ENCODE data around the gene TBCE. TPM values are rescaled to one million over a fixed set of nuclear protein-coding genes. Genes with fewer than 3 reads are reported as not detected.

Gene TBCE
- total RNA-seq, 1 experiment from 2014 or later: 24.0 TPM

DNA sequence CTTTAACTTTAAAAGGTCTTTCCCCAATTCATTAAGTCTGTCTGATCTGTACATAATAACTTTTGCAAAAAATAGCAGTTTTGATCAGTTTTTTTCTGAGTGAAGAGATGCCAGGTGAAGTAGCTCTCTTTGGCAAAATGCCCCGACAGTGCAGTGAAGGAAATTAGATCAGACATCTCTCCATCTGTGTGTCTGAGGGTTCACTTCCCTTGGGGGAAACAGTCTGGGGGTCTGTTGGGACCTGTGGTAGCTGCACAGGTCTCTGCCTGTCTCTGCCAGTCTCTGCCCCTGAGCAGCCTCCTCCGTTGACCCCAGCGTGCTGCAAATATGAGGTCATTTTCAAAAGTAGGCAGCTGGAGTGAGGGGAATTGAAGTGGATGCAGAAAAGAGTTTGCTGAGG is 54.5 kb downstream of the TBCE start:
- H2AFZ ChIP-seq (ENCODE audit: low read length): no peak overlapping the region
- peak; percentile 49 for DNase-seq
- H4K20me1 ChIP-seq (ENCODE audit: insufficient read depth, low read depth, low read length): no peaks in the 10 kb centered on the region
- H3K4me2 ChIP-seq (ENCODE audit: low read depth, low read length, poor library complexity, severe bottlenecking): no peak overlapping the region
- no peaks in the 10 kb centered on the region for H3K36me3 ChIP-seq (ENCODE audit: insufficient read depth, low read length)
- no peaks in the 10 kb centered on the region for H3K9me2 ChIP-seq (replicated peaks; ENCODE audit: insufficient read depth, low read length)
- no peaks in the 10 kb centered on the region for H3K9me3 ChIP-seq (ENCODE audit: low read length)
- H3K4me3 ChIP-seq (ENCODE audit: low read length): no peak overlapping the region
- peaks cover 14% of the 10 kb centered on the region for H3K4me1 ChIP-seq (ENCODE audit: low read length)
- H3K27me3 ChIP-seq (ENCODE audit: low read length): no peaks in the 10 kb centered on the region
- H3K9ac ChIP-seq (ENCODE audit: low read length): no peak overlapping the region
- H3K27ac ChIP-seq (ENCODE audit: low read length): peak overlapping the region; percentile 3; the same call in 1 of the 2 replicates
- peaks cover 31% of the 10 kb centered on the region for H3K79me2 ChIP-seq (ENCODE audit: low read length)

DNA sequence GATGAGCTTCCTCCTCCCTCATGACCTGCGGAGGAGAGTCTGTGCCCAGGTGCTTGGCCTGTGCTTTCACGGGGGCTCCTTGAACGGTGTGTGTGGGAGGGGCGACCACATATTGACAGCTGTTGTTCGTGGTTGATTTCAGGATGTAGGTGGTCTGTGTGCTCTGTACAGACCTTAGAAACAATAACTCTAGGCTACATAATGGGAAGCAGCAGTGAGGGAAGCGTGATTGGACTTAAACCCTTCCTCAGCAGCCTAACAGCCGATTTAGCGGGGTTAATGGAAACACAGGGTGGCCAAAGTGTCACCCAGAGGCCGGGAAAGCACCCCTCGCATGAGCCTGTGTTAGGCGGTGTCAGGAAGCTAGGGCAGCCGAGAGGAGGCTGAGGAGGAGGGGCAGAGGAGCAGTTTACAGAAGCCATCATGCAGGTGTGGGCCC is 56.0 kb downstream of the TBCE start:
- Histone ChIP-seq H3K27ac (ENCODE audit: low read length) (no peak overlapping the region), H3K9ac (ENCODE audit: low read length) (no peak overlapping the region), H3K27me3 (ENCODE audit: low read length) (no peaks in the 10 kb centered on the region), H3K4me1 (ENCODE audit: low read length) (peaks cover 11% of the 10 kb centered on the region), H3K79me2 (ENCODE audit: low read length) (peaks cover 26% of the 10 kb centered on the region), H3K4me3 (ENCODE audit: low read length) (no peak overlapping the region), H3K4me2 (ENCODE audit: low read depth, low read length, poor library complexity, severe bottlenecking) (no peak overlapping the region), H2AFZ (ENCODE audit: low read length) (no peak overlapping the region), H3K9me2 (replicated peaks; ENCODE audit: insufficient read depth, low read length) (no peaks in the 10 kb centered on the region), H3K9me3 (ENCODE audit: low read length) (no peaks in the 10 kb centered on the region), H3K36me3 (ENCODE audit: insufficient read depth, low read length) (no peaks in the 10 kb centered on the region), H4K20me1 (ENCODE audit: insufficient read depth, low read depth, low read length) (no peaks in the 10 kb centered on the region)
- no peak for DNase-seq

DNA sequence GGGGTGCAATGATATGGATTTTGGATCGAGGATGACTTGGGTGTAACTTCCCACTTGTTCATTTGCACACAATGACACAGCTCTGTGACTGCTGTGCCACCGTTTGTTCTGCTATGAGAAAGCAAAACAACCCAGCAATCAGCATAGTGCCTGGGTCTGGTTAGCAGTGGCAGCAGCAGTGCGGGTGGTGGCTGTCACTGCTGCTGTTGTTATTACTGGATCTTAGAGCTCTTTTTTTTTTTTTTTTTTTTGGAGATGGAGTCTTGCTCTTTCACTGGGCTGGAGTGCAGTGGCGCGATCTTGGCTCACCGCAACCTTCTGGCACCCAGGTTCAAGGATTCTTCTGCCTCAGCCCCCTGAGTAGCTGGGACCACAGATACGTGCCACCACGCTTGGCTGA is 56.9 kb downstream of the TBCE start:
- no peak overlapping the region for H3K4me2 ChIP-seq (ENCODE audit: low read depth, low read length, poor library complexity, severe bottlenecking)
- H3K9ac ChIP-seq (ENCODE audit: low read length): no peak overlapping the region
- no peak overlapping the region for H2AFZ ChIP-seq (ENCODE audit: low read length)
- peaks cover 22% of the 10 kb centered on the region; the same call in 1 of the 2 replicates for H3K79me2 ChIP-seq (ENCODE audit: low read length)
- no peaks in the 10 kb centered on the region for H3K9me2 ChIP-seq (replicated peaks; ENCODE audit: insufficient read depth, low read length)
- peaks cover 9% of the 10 kb centered on the region for H3K4me1 ChIP-seq (ENCODE audit: low read length)
- H4K20me1 ChIP-seq (ENCODE audit: insufficient read depth, low read depth, low read length): no peaks in the 10 kb centered on the region
- H3K4me3 ChIP-seq (ENCODE audit: low read length): no peak overlapping the region
- no peaks in the 10 kb centered on the region for H3K27me3 ChIP-seq (ENCODE audit: low read length)
- H3K9me3 ChIP-seq (ENCODE audit: low read length): no peaks in the 10 kb centered on the region
- no peak overlapping the region for H3K27ac ChIP-seq (ENCODE audit: low read length)
- no peak for DNase-seq
- no peaks in the 10 kb centered on the region for H3K36me3 ChIP-seq (ENCODE audit: insufficient read depth, low read length)

DNA sequence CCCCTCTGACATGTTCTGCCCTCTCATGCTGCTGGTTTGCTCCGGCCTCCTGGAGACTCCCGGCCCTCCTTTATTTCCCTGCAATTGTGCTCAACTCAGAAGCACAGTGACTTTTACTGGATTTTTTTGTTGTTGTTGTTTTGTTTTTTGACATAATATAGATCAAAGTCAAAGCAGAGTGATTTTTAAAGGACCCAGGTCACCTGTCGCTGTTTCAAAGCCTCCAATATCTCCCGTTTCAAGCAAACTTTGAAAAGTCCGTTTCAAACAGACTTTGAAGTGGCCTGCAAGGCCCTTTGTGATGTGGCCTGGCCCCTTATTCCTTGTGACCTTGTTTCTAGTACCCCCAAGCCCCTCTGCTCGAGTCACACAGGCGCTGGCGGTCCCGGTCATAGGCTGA is 58.1 kb downstream of the TBCE start:
- no peak for DNase-seq
- Histone ChIP-seq H3K9ac (ENCODE audit: low read length) (no peak overlapping the region), H4K20me1 (ENCODE audit: insufficient read depth, low read depth, low read length) (no peaks in the 10 kb centered on the region), H3K79me2 (ENCODE audit: low read length) (peaks cover 26% of the 10 kb centered on the region; the same call in 1 of the 2 replicates), H3K9me2 (replicated peaks; ENCODE audit: insufficient read depth, low read length) (no peaks in the 10 kb centered on the region), H3K4me3 (ENCODE audit: low read length) (no peak overlapping the region), H3K27me3 (ENCODE audit: low read length) (no peaks in the 10 kb centered on the region), H2AFZ (ENCODE audit: low read length) (no peak overlapping the region), H3K4me1 (ENCODE audit: low read length) (peaks cover 7% of the 10 kb centered on the region), H3K9me3 (ENCODE audit: low read length) (no peaks in the 10 kb centered on the region), H3K27ac (ENCODE audit: low read length) (no peak overlapping the region), H3K36me3 (ENCODE audit: insufficient read depth, low read length) (no peaks in the 10 kb centered on the region), H3K4me2 (ENCODE audit: low read depth, low read length, poor library complexity, severe bottlenecking) (no peak overlapping the region)

DNA sequence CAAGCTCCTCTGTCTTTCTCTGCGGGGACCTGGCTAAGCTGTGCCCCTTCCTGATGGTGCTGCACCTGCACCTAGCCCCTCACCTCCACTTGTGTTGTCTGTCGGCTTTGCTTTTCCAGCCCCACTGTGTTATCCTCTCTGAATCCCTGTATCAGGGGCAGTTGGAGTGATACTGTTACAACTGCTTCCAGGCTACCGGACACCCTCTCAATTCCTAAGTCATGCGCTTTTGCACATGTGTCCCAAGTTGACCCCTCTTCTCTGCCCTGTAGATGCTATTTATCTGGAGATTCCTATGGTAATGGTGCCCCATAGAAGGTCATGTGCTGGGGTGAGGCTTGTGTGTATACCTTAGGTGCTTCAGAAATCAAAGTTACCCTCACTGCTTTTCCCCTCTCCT is 58.9 kb downstream of the TBCE start:
- H3K4me1 ChIP-seq (ENCODE audit: low read length): peaks cover 7% of the 10 kb centered on the region

DNA sequence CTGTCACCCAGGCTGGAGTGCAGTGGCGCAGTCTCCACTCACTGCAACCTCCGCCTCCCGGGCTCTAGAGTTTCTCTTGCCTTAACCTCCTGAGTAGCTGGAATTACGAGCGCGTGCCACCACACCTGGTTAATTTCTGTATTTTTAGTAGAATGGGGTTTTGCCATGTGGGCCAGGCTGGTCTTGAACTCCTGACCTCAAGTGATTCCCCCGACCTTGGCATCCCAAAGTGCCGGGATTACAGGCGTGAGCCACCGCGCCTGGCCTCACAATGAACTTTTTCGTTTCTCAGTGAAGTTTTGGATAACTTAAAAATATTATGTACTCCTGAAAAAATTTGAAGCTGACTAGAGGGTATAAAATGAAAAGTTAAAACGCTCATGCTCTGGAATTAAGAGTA is 59.5 kb downstream of the TBCE start:
- H3K4me1 ChIP-seq (ENCODE audit: low read length): peaks cover 4% of the 10 kb centered on the region
- H2AFZ ChIP-seq (ENCODE audit: low read length): no peak overlapping the region
- H3K4me2 ChIP-seq (ENCODE audit: low read depth, low read length, poor library complexity, severe bottlenecking): no peak overlapping the region
- no peak overlapping the region for H3K27ac ChIP-seq (ENCODE audit: low read length)
- H3K4me3 ChIP-seq (ENCODE audit: low read length): no peak overlapping the region
- H4K20me1 ChIP-seq (ENCODE audit: insufficient read depth, low read depth, low read length): no peaks in the 10 kb centered on the region
- no peaks in the 10 kb centered on the region for H3K9me3 ChIP-seq (ENCODE audit: low read length)
- H3K9ac ChIP-seq (ENCODE audit: low read length): no peak overlapping the region
- no peaks in the 10 kb centered on the region for H3K36me3 ChIP-seq (ENCODE audit: insufficient read depth, low read length)
- no peak for DNase-seq
- peaks cover 26% of the 10 kb centered on the region; the same call in 1 of the 2 replicates for H3K79me2 ChIP-seq (ENCODE audit: low read length)
- H3K27me3 ChIP-seq (ENCODE audit: low read length): no peaks in the 10 kb centered on the region
- no peaks in the 10 kb centered on the region for H3K9me2 ChIP-seq (replicated peaks; ENCODE audit: insufficient read depth, low read length)

More for the DNA sequence above, 58.9 kb downstream of the TBCE start:
- Histone ChIP-seq H3K9ac (ENCODE audit: low read length) (no peak overlapping the region), H2AFZ (ENCODE audit: low read length) (no peak overlapping the region), H4K20me1 (ENCODE audit: insufficient read depth, low read depth, low read length) (no peaks in the 10 kb centered on the region), H3K4me3 (ENCODE audit: low read length) (no peak overlapping the region), H3K9me3 (ENCODE audit: low read length) (no peaks in the 10 kb centered on the region), H3K4me2 (ENCODE audit: low read depth, low read length, poor library complexity, severe bottlenecking) (no peak overlapping the region), H3K9me2 (replicated peaks; ENCODE audit: insufficient read depth, low read length) (no peaks in the 10 kb centered on the region), H3K27ac (ENCODE audit: low read length) (no peak overlapping the region), H3K36me3 (ENCODE audit: insufficient read depth, low read length) (no peaks in the 10 kb centered on the region), H3K27me3 (ENCODE audit: low read length) (no peaks in the 10 kb centered on the region), H3K79me2 (ENCODE audit: low read length) (peaks cover 26% of the 10 kb centered on the region; the same call in 1 of the 2 replicates)
- no peak for DNase-seq

DNA sequence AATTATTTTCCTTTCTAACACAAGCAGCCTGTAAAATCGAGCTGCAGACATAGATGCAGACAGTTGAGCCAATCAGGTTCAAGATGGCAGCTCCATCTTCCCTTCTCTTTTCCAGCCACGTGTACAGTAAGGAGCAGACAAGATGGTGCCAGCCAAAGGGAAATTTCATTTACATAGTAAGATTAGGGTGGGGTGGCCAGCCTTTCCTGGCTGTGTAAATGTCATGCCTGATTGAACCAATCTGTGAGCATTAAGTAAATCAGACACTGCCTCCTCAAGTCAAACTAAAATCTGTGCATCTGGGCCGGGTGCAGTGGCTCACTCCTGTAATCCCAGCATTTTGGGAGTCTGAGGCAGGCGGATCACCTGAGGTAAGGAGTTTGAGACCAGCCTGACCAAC is 60.2 kb downstream of the TBCE start:
- DNase-seq: no peak

DNA sequence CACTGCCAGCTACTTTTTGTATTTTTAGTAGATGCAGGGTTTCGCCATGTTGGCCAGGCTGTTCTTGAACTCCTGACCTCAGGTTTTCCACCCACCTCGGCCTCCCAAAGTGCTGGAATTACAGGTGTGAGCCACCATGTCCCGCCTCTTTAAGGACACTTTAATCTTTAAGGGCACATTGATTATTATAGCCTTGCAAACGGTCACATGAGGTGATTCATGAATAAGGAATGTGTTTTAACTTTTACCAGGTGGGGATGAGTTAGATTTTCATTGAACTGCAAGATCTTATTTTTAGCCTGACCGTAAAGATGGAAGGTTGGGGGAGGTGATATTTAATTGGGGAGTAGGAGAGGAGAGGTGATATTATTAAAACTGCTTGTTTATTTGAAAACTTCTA is 61.9 kb downstream of the TBCE start:
- H2AFZ ChIP-seq (ENCODE audit: low read length): no peak overlapping the region
- H3K79me2 ChIP-seq (ENCODE audit: low read length): peaks cover 18% of the 10 kb centered on the region; the same call in 1 of the 2 replicates
- no peak overlapping the region for H3K4me2 ChIP-seq (ENCODE audit: low read depth, low read length, poor library complexity, severe bottlenecking)
- no peak overlapping the region for H3K27ac ChIP-seq (ENCODE audit: low read length)
- no peaks in the 10 kb centered on the region for H3K9me3 ChIP-seq (ENCODE audit: low read length)
- no peaks in the 10 kb centered on the region for H3K9me2 ChIP-seq (replicated peaks; ENCODE audit: insufficient read depth, low read length)
- no peak overlapping the region for H3K4me3 ChIP-seq (ENCODE audit: low read length)
- no peaks in the 10 kb centered on the region for H3K27me3 ChIP-seq (ENCODE audit: low read length)
- H4K20me1 ChIP-seq (ENCODE audit: insufficient read depth, low read depth, low read length): no peaks in the 10 kb centered on the region
- no peaks in the 10 kb centered on the region for H3K4me1 ChIP-seq (ENCODE audit: low read length)
- no peak for DNase-seq
- no peak overlapping the region for H3K9ac ChIP-seq (ENCODE audit: low read length)
- no peaks in the 10 kb centered on the region for H3K36me3 ChIP-seq (ENCODE audit: insufficient read depth, low read length)

More for the DNA sequence above, 60.2 kb downstream of the TBCE start:
- Histone ChIP-seq H3K27ac (ENCODE audit: low read length) (no peak overlapping the region), H3K79me2 (ENCODE audit: low read length) (peaks cover 26% of the 10 kb centered on the region; the same call in 1 of the 2 replicates), H3K4me1 (ENCODE audit: low read length) (no peaks in the 10 kb centered on the region), H3K27me3 (ENCODE audit: low read length) (no peaks in the 10 kb centered on the region), H3K9ac (ENCODE audit: low read length) (no peak overlapping the region), H3K4me2 (ENCODE audit: low read depth, low read length, poor library complexity, severe bottlenecking) (no peak overlapping the region), H3K36me3 (ENCODE audit: insufficient read depth, low read length) (no peaks in the 10 kb centered on the region), H3K9me2 (replicated peaks; ENCODE audit: insufficient read depth, low read length) (no peaks in the 10 kb centered on the region), H3K9me3 (ENCODE audit: low read length) (no peaks in the 10 kb centered on the region), H2AFZ (ENCODE audit: low read length) (no peak overlapping the region), H3K4me3 (ENCODE audit: low read length) (no peak overlapping the region), H4K20me1 (ENCODE audit: insufficient read depth, low read depth, low read length) (no peaks in the 10 kb centered on the region)

All from Karpas-422 (cell line).